Neural progenitor cell (in vitro differentiated cells): ENCODE data around the gene TAPT1. TPM values are rescaled to one million over a fixed set of nuclear protein-coding genes. Genes with fewer than 3 reads are reported as not detected.
A peak's percentile ranks its signal among the peaks of the same experiment; 100 is the strongest.

Experiments
- DNase-seq: peaks from one replicate; pipeline ENCODE4 v3.0.0-alpha.2; 2016; ENCODE audit warnings: low spot score
- H2AFZ ChIP-seq: fragments of 200-600 bp; sonication (generic); replicated peaks from 2 replicates; pipeline ENCODE4 v1.6.1; 2016; ENCODE audit warnings: antibody characterized with exemption
- H3F3A ChIP-seq: fragments of 200-600 bp; sonication (generic); 2 replicates; pipeline ENCODE4 v1.6.1; 2016; ENCODE audit warnings: antibody characterized with exemption, low read depth
- H3K27ac ChIP-seq: fragments of 200-600 bp; sonication (generic); 2 replicates; pipeline ENCODE4 v1.5.1; 2016; ENCODE audit warnings: mild to moderate bottlenecking
- H3K27me3 ChIP-seq: fragments of 200-600 bp; sonication (generic); 2 replicates; pipeline ENCODE4 v1.6.1; 2016; ENCODE audit warnings: mild to moderate bottlenecking, moderate library complexity
- H3K36me3 ChIP-seq: fragments of 200-600 bp; sonication (generic); 2 replicates; pipeline ENCODE4 v1.5.1; 2016
- H3K4me1 ChIP-seq: fragments of 200-600 bp; sonication (generic); 2 replicates; pipeline ENCODE4 v1.6.1; 2016; ENCODE audit warnings: mixed run types
- H3K4me2 ChIP-seq: fragments of 200-600 bp; sonication (generic); 2 replicates; pipeline ENCODE4 v1.6.1; 2016
- H3K4me3 ChIP-seq: fragments of 200-600 bp; sonication (generic); 2 replicates; pipeline ENCODE4 v1.5.1; 2016
- H3K79me2 ChIP-seq: fragments of 200-600 bp; sonication (generic); 2 replicates; pipeline ENCODE4 v1.6.1; 2016; ENCODE audit warnings: low read depth
- H3K9ac ChIP-seq: fragments of 200-600 bp; sonication (generic); 2 replicates; pipeline ENCODE4 v1.6.1; 2016
- H3K9me3 ChIP-seq: fragments of 200-600 bp; sonication (generic); 2 replicates; pipeline ENCODE4 v1.5.1; 2016; ENCODE audit warnings: low read depth
- H4K20me1 ChIP-seq: fragments of 200-600 bp; sonication (generic); 2 replicates; pipeline ENCODE4 v1.6.1; 2016; ENCODE audit warnings: low read depth
- H3K27ac Mint-ChIP-seq: 3 replicates; pipeline ENCODE4 v1.8.0; 2021; ENCODE audit warnings: mixed read lengths
- H3K27me3 Mint-ChIP-seq: 2 replicates; pipeline ENCODE4 v1.8.0; 2022; ENCODE audit warnings: low read depth, mild to moderate bottlenecking, inconsistent platforms, moderate library complexity, mixed read lengths; ENCODE audit not compliant: insufficient read depth
- H3K36me3 Mint-ChIP-seq: 3 replicates; pipeline ENCODE4 v1.8.0; 2021; ENCODE audit warnings: mixed read lengths
- H3K4me1 Mint-ChIP-seq: 3 replicates; pipeline ENCODE4 v1.8.0; 2021; ENCODE audit warnings: mixed read lengths
- H3K4me3 Mint-ChIP-seq: 3 replicates; pipeline ENCODE4 v1.8.0; 2021; ENCODE audit warnings: mild to moderate bottlenecking, moderate library complexity, mixed read lengths
- H3K9me3 Mint-ChIP-seq: 3 replicates; pipeline ENCODE4 v1.8.0; 2020; ENCODE audit warnings: mixed read lengths
- CTCF ChIP-seq: fragments of 200-600 bp; sonication (generic); IDR thresholded peaks from 2 replicates; pipeline ENCODE4 v1.5.1; 2017; ENCODE audit warnings: antibody characterized with exemption, mild to moderate bottlenecking
- EZH2 ChIP-seq: fragments of 200-600 bp; sonication (generic); IDR thresholded peaks from 2 replicates; pipeline ENCODE4 v1.6.1; 2017; ENCODE audit warnings: antibody characterized with exemption, mild to moderate bottlenecking, moderate library complexity
- EZH2phosphoT487 ChIP-seq: fragments of 200-600 bp; sonication (generic); IDR thresholded peaks from 2 replicates; pipeline ENCODE4 v1.6.1; 2017; ENCODE audit warnings: antibody characterized with exemption
- total RNA-seq: library from RNA; depleted of rRNA; stranded (reverse); fragments of >200 nt; gene quantifications from 2 replicates; pipeline ENCODE4 v1.2.3, GENCODE V29; 2015; ENCODE audit warnings: low replicate concordance

TAPT1 gene
- total RNA-seq, 1 donor from 2014 or later, result 18.9 TPM

DNA sequence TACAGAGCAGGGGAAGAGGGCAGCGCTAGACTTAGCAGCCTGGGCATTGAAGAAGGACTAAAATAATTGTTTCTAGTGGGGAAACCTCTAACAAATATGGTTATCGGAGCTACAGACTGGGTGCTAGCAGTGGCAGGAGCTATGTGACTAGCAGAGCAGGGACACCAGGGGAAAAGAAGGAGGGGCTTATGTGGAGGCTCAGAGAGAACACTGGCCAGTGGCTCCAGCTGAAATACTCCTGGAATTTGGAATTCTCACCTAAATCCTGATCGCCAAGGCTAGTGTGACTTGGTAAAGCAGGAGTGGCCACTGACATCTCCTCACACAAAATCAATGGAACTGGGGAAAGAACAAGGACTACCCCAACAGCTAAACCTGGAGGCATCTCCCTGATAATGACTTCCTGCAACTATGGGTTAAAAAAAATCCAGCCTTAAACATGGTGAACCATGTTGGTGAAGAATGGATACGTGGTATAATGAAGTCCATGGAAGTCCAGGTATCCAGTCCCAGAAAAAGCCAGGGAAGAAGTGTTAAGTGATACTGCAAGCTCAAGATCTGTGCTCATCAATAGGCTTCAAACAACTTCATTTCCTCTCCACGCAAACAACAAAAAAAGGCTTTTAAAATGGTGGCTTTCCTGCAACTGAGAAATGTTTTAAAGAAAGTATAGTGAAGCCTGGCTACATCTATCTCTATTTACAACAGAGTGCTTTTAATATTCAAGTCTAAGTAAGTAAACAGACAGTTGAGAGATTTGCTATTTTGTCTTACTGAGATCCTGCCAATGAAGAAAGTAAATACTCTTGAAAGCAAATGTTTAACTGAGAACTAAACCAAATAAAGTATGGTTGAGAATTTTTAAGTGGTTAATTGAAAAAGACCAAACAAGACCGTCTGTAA lies 1.8 kb downstream of the TAPT1 start:
- Mint-ChIP-seq H3K27me3 (peaks cover 3% of the 10 kb centered on the region), H3K4me1 (peaks cover 36% of the 10 kb centered on the region), H3K4me3 (peak overlapping the region; percentile 93), H3K36me3 (peaks cover 6% of the 10 kb centered on the region), H3K27ac (no peak overlapping the region), H3K9me3 (no peaks in the 10 kb centered on the region)
- TF ChIP-seq CTCF (no peak), EZH2 (no peak), EZH2phosphoT487 (no peak)
- Histone ChIP-seq H3K4me1 (peaks cover 16% of the 10 kb centered on the region), H3K27ac (no peak overlapping the region), H3K9me3 (no peaks in the 10 kb centered on the region), H3K79me2 (peaks cover 72% of the 10 kb centered on the region), H3K9ac (no peak overlapping the region), H2AFZ (no peak overlapping the region), H3K4me3 (peak overlapping the region; percentile 99), H4K20me1 (peaks cover 11% of the 10 kb centered on the region), H3K27me3 (no peaks in the 10 kb centered on the region), H3F3A (peaks cover 15% of the 10 kb centered on the region), H3K4me2 (peak overlapping the region; percentile 80), H3K36me3 (no peaks in the 10 kb centered on the region)
- peak; percentile 39 for DNase-seq

DNA sequence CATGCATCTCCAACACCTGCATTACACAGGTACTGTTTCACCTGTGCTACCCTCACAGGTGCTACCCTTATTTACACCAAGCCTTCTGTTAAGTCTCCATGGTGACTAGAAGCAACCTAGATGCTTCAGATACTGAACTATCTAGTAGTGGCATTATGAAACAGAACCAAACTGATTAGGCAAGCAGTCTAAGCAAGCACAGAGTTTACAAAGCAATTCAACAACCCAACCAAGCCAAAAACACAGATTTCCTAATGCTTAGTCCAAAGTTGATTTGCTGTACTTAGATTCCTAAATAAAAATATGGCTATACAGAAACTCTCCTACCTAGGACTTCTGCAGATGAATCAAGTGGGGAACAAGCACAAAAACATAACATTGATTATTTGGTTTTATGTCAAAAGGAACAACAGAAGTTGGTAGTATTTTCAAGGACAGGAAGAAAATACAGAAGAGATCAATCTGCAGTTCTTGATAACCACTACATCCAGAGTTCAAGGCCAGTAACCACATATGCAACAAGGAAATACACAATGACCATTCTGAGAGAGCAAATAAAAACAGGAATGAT lies 3.2 kb downstream of the TAPT1 start:
- no peaks in the 10 kb centered on the region for H3K36me3 ChIP-seq
- H3K27me3 Mint-ChIP-seq, result peaks cover 3% of the 10 kb centered on the region
- no peak overlapping the region for H3K9ac ChIP-seq
- no peaks in the 10 kb centered on the region for H3K9me3 ChIP-seq
- no peak overlapping the region for H3K4me3 ChIP-seq
- H3F3A ChIP-seq, result peaks cover 15% of the 10 kb centered on the region
- TF ChIP-seq EZH2phosphoT487 (no peak), EZH2 (no peak), CTCF (no peak)
- H3K36me3 Mint-ChIP-seq, result peaks cover 4% of the 10 kb centered on the region
- no peaks in the 10 kb centered on the region for H3K27me3 ChIP-seq
- no peak overlapping the region for H3K4me2 ChIP-seq
- H2AFZ ChIP-seq, result no peak overlapping the region
- H4K20me1 ChIP-seq, result peaks cover 8% of the 10 kb centered on the region
- H3K9me3 Mint-ChIP-seq, result no peaks in the 10 kb centered on the region
- no peak overlapping the region for H3K27ac Mint-ChIP-seq
- peaks cover 30% of the 10 kb centered on the region for H3K4me1 Mint-ChIP-seq
- H3K27ac ChIP-seq, result no peak overlapping the region
- H3K79me2 ChIP-seq, result peaks cover 74% of the 10 kb centered on the region
- peaks cover 15% of the 10 kb centered on the region for H3K4me1 ChIP-seq
- H3K4me3 Mint-ChIP-seq, result no peak overlapping the region
- DNase-seq, result no peak

DNA sequence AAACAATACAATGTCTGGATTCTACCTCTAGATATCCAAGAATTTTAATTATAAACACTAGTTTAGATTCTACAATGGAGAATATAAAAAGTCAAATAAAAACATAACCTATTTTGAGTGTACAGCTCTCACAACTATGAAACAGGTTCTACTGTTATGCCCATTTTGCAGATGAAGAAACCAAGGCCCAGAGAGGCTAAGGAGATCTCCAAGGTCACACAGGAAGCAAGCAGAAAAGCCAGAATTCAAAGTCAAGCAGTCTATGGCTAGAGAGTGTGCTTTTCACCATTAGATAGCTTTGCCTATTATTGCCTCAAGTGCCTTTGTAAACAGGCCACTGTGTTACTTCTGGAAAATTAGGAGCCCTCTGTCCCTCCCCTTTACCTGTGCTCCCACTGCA lies 7.3 kb downstream of the TAPT1 start:
- H3K27ac Mint-ChIP-seq, result no peak overlapping the region
- Histone ChIP-seq H3K79me2 (peaks cover 49% of the 10 kb centered on the region), H4K20me1 (no peaks in the 10 kb centered on the region)

More for the DNA sequence above, 7.3 kb downstream of the TAPT1 start:
- no peak overlapping the region for H3K4me3 ChIP-seq
- no peak overlapping the region for H2AFZ ChIP-seq
- no peak overlapping the region for H3K9ac ChIP-seq
- H3K36me3 Mint-ChIP-seq, result peaks cover 2% of the 10 kb centered on the region
- no peak overlapping the region for H3K27ac ChIP-seq
- no peaks in the 10 kb centered on the region for H3K4me1 ChIP-seq
- H3K4me2 ChIP-seq, result no peak overlapping the region
- H3K36me3 ChIP-seq, result no peaks in the 10 kb centered on the region
- TF ChIP-seq EZH2phosphoT487 (no peak), CTCF (no peak), EZH2 (no peak)
- no peak overlapping the region for H3K4me3 Mint-ChIP-seq
- no peaks in the 10 kb centered on the region for H3K9me3 ChIP-seq
- peaks cover 3% of the 10 kb centered on the region for H3K27me3 Mint-ChIP-seq
- H3K4me1 Mint-ChIP-seq, result peaks cover 7% of the 10 kb centered on the region
- H3K9me3 Mint-ChIP-seq, result no peaks in the 10 kb centered on the region
- H3F3A ChIP-seq, result no peaks in the 10 kb centered on the region
- no peaks in the 10 kb centered on the region for H3K27me3 ChIP-seq
- DNase-seq, result no peak
